Stimulated activated naive CD4-positive, alpha-beta T cell (primary cell): Measurements from ENCODE around the gene SERPINB10.
"Not testable (repeated sequence)": the region's sequence is repeated elsewhere in the genome, so short reads cannot be mapped to it uniquely, and the experiment has no call there.

Source experiments
- DNase-seq, 6 experiments: peaks; one replicate each; lab custom pipeline; 2025; lab: John Stamatoyannopoulos, UW

SERPINB10 gene

GRCh38 chr18:63892566-63892965 lies 15.2 kb upstream of the SERPINB10 start:
- no peak for DNase-seq

- no peak for DNase-seq
Measured at GRCh38 chr18:63894106-63894772, 13.5 kb upstream of the SERPINB10 start.

DNA sequence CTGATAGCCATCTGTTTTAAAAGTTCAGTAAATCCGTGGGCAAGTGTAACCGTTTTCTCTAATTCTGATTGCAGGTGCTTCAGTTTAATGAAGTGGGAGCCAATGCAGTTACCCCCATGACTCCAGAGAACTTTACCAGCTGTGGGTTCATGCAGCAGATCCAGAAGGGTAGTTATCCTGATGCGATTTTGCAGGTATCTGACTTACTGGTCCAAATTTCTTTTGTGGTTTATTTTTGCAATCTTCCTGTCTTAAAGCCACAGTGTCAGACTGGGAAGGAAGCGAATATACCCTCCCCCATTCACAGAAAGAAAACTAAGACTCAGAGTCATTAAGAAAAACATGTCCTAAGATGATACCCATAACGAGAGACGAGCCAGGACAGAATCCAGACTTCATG lies 12.6 kb upstream of the SERPINB10 start:
- DNase-seq, result no peak

- no peak for DNase-seq
Measured at GRCh38 chr18:63897072-63897471, 10.7 kb upstream of the SERPINB10 start.

- no peak for DNase-seq
Measured at GRCh38 chr18:63899206-63899605, 8.6 kb upstream of the SERPINB10 start.

DNA sequence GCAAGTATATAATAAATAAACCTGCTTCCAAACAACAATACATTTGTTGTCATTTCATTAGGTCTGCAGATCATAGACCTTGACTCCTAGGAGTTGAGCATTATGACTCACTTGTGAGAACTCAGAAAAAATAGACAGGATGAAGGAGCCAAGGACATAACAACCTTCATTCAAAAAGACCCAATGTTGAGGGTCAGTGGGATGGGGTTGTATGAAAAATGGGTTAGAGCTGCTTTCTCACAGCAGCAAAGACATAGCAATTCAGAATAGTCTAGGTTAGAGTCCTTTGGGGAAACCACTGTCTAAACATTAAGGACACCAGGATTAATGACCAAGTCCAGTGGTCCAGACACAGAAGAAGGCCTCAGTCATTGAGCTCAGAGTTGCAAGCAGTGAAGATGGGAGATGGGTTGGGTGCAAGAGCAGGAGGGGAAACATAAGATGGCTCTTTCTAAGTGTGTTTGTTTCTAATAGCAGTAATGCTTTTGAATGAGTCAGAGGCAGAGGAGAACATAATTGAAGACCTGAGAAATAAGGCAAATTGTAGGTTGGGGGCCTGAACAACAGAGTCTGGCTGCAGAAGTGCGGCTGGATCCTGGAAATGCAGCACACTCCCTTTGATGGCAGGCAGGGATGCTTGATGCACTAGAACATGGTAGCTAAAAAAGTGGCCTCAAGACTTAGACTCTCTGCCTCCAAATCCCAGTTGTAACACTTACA lies 3.7 kb upstream of the SERPINB10 start:
- DNase-seq, result no peak

DNA sequence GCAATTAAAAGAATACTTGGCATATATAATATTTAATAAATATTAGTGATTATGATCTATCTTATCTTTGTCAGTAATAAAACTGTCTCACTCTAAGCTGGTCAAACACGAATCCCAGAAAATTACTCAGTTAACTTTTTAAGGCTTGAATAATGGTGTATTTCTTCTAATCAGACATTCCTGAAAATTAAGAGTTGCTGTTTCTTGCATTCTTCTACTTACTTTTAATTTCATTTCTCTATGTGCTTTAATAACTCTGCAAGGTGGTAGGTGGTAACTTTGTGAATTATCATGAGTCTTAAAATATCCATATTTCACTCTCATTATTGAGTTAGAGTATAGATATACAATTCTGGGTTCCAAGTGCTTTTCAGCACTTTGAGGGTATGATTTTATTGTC lies 3.1 kb upstream of the SERPINB10 start:
- DNase-seq, result no peak

DNA sequence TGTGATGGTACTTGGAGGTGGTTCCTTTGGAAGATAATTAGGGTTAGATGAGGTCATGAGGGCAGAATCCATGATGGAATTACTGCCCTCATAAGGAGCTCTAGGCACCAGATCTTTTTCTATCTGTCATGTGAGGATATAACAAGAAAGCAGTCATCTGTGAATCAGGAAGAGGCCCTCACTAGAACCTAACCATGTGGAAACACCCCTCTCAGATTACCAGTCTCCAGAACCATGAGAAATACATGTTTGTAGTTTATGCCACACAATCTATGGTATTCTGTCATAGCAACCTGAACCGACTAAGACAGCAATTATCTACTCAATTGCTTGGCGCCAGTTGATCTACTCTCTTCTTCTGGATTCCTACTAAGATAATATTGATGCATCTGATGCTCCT lies 2.4 kb upstream of the SERPINB10 start:
- no peak for DNase-seq

- DNase-seq, result no peak
Measured at GRCh38 chr18:63906056-63906455, 1.7 kb upstream of the SERPINB10 start.

DNA sequence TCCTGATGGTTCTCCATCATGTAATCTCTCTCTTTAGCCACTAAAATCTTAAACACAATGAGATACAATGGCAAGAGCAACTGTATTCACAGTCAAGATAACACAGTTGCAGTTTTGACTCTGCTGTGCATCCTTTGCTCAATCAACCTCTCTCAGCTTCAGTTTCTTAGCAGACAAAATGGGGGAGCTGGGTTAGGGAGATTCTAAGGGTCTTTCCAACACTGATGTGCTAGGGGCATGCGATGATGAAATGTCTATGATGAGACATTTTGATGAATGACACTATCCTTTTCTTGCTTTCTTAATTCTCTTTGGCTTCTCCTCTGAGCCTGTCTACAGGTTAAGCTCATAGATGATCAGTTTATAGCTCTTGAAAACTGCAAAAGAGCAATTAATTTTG lies 1.1 kb downstream of the SERPINB10 start:
- DNase-seq, result no peak

DNA sequence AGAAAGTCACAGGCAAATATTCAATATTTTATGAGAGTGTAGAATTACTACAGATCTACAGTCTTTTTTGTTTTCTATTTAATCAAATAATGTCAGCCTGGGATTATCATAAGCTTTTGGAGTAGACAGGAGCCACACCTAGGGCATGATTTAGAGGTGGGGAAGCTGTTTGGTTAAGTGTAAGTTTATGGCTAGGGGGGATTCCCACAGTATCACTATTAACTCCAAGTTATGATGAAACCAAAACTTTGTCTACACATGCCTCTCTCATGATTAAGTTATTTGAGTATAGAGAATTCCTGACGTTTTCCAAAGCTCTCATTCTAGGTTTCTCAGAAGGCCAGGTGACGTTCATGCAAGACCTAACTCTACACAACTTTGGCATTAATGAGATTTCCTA lies 2.1 kb downstream of the SERPINB10 start:
- no peak for DNase-seq

DNA sequence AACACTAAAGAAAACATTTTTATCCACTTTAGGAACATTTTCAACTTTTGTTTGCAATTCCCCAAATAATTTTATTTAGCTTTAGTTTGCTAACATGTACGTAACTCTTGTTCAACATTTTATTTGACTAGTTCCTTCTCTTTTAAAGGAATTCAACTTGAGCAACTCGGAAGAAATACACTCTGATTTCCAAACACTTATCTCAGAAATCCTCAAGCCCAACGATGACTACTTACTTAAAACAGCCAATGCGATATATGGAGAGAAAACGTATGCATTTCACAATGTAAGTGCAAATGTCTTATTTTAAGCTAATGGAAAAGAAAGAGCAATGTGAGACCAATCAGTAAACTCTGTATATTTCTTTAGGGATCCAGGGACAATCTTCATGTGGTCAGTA lies 10.1 kb downstream of the SERPINB10 start:
- no peak for DNase-seq

DNA sequence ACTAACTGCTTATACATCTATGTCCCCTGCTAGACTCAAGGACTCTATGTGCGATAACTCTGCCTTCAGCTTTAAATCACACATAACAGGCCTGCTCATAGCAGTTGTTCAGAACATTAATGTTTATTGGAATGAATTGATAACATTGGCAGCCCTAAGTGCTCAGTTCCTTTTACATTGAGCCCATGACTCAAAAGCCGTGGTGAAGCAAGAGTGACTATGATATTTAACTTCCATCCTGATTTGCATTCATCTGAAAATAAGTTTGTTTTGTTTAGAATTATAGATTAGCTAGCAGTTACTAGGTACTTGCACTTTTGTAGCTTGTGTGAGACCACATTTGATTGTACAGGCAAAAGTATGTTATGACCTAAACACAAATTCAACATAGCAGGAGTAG lies 14.3 kb downstream of the SERPINB10 start:
- DNase-seq, result no peak

GRCh38 chr18:63924551-63924950 lies 16.8 kb downstream of the SERPINB10 start:
- no peak for DNase-seq

DNA sequence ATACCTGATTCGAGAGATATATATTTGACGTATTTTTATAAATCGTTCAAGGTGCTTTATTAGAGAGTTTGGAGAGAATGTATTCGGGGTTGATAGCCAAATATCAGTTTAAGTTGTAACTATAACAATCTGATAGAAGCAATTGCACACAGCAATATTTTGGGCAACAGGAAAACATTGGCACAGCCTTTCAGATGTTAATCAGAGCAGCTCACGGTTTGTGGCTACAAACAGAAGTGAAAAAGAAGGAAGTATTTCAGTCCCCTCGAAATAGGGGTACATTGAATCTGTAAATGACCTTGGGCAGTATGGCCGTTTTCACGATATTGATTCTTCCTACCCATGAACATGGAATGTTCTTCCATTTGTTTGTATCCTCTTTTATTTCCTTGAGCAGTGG lies 20.6 kb downstream of the SERPINB10 start:
- no peak for DNase-seq

DNA sequence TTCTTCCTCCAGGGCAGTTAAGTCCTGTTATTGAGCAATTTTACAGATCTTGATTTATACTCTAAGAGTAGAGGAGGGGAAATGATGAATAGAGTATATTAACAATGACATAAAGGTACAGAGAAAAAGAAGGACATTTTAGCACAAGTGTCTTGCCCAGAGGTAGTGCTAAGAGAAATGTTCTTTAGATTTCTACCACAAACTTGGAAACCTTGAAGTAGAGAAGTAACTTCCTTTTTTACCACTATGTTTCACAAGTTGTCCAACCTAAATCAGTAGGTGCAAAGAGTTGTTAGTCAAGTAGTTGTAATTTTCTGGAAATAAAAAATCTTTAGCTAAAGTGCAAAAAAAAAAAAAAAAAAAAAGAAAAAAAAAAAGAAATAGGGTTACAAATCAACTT lies 21.6 kb downstream of the SERPINB10 start:
- not testable (repeated sequence) for DNase-seq

GRCh38 chr18:63930773-63931354 lies 23.1 kb downstream of the SERPINB10 start:
- no peak for DNase-seq

GRCh38 chr18:63936156-63936931 lies 28.6 kb downstream of the SERPINB10 start:
- peak in 3 of 6 experiments; percentile 1 to 6 (median 3) for DNase-seq

DNA sequence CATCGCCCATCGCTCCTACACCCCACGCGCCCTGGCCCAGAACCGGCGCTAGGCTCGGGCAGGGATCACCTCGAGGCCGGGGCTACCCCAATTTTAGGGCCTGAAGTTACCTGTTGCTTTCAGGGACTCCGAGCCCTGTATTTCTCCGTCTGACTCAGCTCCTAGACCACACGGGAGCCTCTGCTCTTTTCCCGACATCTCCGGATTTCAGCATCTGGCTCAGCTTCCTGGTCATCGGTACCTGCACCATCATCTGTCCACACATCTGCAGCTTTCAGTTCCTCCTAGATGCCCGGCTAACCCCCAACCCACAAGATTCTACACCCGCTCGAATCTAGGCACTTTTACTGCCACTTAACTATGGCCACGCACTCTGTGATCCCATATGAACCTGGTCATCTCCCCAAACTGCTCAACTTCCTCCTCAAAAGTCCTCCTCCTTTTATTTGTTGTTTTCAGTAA lies 29.2 kb downstream of the SERPINB10 start:
- no peak for DNase-seq

DNA sequence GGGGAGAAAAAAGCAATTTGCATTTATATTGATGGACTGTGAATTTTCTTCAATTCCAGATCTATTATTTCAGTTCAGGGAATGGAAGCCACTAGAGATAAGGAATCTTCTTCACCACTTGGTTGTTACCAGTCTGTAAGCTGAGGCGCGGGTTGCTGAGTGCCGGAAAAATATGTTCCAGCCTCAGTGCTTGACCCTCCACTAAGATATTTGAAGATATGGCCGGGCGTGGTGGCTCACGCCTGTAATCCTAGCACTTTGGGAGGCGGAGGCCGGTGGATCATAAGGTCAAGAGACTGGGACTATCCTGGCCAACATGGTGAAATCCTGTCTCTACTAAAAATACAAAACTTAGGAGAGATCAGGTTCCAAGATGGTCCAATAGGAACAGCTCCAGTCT lies 32.2 kb downstream of the SERPINB10 start:
- no peak for DNase-seq

DNA sequence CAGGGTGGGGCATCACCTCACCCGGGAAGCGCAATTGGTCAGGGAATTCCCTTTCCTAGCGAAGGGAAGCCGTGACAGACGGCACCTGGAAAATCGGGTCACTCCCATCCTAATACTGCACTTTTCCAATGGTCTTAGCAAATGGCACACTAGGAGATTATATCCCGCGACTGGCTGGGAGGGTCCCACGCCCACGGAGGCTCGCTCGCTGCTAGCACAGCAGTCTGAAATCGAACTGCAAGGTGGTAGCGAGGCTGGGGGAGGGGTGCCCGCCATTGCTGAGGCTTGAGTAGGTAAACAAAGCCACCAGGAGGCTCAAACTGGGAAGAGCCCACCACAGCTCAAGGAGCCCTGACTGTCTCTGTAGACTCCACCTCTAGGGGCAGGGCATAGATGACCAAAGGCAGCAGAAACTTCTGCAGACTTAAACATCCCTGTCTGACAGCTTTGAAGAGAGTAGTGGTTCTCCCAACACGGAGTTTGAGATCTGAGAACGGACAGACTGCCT lies 32.8 kb downstream of the SERPINB10 start:
- not testable (repeated sequence) for DNase-seq

DNA sequence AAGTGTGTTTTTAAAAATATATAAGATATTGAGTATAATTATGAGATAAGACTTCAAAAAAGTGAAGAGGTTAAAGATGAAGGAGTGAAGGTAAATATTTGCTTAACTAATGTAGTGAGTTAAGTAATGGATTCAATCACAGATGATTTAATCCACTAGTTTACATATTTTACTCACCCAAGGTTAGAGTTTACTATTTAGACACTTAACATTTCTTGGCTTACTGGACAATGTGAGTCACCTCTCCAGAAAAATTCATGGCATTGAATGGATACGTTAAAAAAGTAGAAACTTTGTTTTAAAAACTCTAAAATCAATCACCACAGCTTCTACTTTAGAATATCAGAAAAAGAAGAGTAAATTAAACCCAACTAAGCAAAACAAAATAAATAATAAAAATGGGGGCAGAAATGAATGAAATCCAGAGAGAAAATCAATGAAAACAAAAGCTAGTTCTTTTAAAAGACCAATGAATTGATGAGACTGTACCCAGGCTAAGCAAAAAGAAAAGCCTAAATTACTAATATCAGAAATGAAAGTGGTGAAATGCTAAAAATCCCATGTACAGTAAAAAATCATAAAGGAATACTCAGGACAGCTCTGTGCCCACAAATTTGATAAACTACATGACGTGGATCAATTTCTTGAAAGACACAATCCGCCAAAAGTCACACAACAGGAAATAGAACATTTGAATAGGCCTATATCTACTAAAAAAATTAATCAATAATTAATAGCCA lies 39.5 kb downstream of the SERPINB10 start:
- no peak for DNase-seq
